Fibroblast of upper back skin (primary cell): ENCODE data around the gene CCDC15.
"Not testable (repeated sequence)": the region's sequence is repeated elsewhere in the genome, so short reads cannot be mapped to it uniquely, and the experiment has no call there.

Experiments
- DNase-seq: peaks from one replicate; pipeline ENCODE4 v3.0.0-alpha.2; 2013

The CCDC15 gene

DNA sequence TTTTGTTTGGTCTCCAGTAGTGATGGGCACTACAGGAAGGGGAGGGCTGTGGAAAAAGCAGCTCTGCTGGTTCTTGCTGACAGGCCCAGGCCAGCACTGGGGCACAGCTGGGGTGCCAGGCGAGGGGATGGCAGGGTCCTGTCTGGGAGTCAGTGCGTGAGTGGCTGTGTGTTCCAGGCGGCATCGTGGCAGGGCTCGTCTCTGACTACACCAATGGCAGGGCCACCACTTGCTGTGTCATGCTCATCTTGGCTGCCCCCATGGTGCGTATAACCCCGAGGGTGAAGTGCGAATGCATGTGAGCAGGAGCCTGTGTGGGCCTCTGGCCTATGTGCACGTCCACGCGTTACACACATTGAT, 130.0 kb downstream of the CCDC15 start:
- no peak for DNase-seq

GRCh38 chr11:125084761-125085231, 130.8 kb downstream of the CCDC15 start:
- no peak for DNase-seq

- no peak for DNase-seq
Observed at GRCh38 chr11:125085301-125086081, 131.5 kb downstream of the CCDC15 start.

GRCh38 chr11:125086633-125087296, 132.8 kb downstream of the CCDC15 start:
- DNase-seq: no peak

GRCh38 chr11:125088123-125088522, 134.1 kb downstream of the CCDC15 start:
- no peak for DNase-seq

- DNase-seq: no peak
Observed at GRCh38 chr11:125088576-125089455, 134.8 kb downstream of the CCDC15 start.

GRCh38 chr11:125089481-125089880, 135.5 kb downstream of the CCDC15 start:
- not testable (repeated sequence) for DNase-seq

DNA sequence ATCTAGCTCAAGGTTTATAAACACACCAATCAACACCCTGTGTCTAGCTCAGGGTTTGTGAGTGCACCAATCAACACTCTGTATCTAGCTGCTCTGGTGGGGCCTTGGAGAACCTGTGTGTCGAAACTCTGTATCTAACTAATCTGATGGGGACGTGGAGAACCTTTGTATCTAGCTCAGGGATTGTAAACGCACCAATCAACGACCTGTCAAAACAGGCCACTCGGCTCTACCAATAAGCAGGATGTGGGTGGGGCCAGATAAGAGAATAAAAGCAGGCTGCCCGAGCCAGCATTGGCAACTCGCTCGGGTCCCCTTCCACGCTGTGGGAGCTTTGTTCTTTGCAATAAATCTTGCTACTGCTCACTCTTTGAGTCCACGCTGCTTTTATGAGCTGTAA, 136.1 kb downstream of the CCDC15 start:
- DNase-seq: not testable (repeated sequence)

- no peak for DNase-seq
Observed at GRCh38 chr11:125090816-125091215, 136.8 kb downstream of the CCDC15 start.
